Type B pancreatic cell (in vitro differentiated cells): ENCODE data around the gene SHROOM3. TPM values are rescaled to one million over a fixed set of nuclear protein-coding genes. Genes with fewer than 3 reads are reported as not detected.

ENCODE experiments used
- DNase-seq: peaks from one replicate; pipeline ENCODE4 v3.0.0; 2021; ENCODE audit warnings: mixed read lengths; ENCODE audit not compliant: unreplicated experiment; ENCODE audit errors: extremely low spot score
- H3K27ac Mint-ChIP-seq: 2 replicates; pipeline ENCODE4 v1.8.0; 2021; ENCODE audit warnings: mild to moderate bottlenecking, mixed read lengths
- H3K27me3 Mint-ChIP-seq: 2 replicates; pipeline ENCODE4 v1.8.0; 2021; ENCODE audit warnings: mixed read lengths
- H3K36me3 Mint-ChIP-seq: 2 replicates; pipeline ENCODE4 v1.8.0; 2021; ENCODE audit warnings: mixed read lengths
- H3K4me1 Mint-ChIP-seq: one replicate; pipeline ENCODE4 v1.8.0; 2021; ENCODE audit warnings: mixed read lengths; ENCODE audit not compliant: unreplicated experiment
- H3K4me3 Mint-ChIP-seq: 2 replicates; pipeline ENCODE4 v1.8.0; 2021; ENCODE audit warnings: mild to moderate bottlenecking, mixed read lengths
- H3K9me3 Mint-ChIP-seq: 2 replicates; pipeline ENCODE4 v1.8.0; 2021; ENCODE audit warnings: mixed read lengths
- CTCF ChIP-seq: fragments of 200-600 bp; sonication (generic); conservative IDR thresholded peaks from 2 replicates; pipeline ENCODE4 v1.5.0; 2021; ENCODE audit warnings: antibody characterized with exemption, mild to moderate bottlenecking
- total RNA-seq: library from RNA; stranded (reverse); gene quantifications from 2 replicates; pipeline ENCODE4 v1.2.1, GENCODE V29; 2021; ENCODE audit warnings: low replicate concordance

Gene SHROOM3
- total RNA-seq, 1 donor from 2014 or later = 38.6 TPM

- Mint-ChIP-seq H3K27me3 (no peaks in the 10 kb centered on the region), H3K36me3 (no peaks in the 10 kb centered on the region), H3K9me3 (no peaks in the 10 kb centered on the region), H3K4me1 (peaks cover 17% of the 10 kb centered on the region), H3K4me3 (no peak overlapping the region), H3K27ac (no peak overlapping the region)
- no peak for DNase-seq
- no peak for TF ChIP-seq CTCF
Observed at GRCh38 chr4:76498550-76498949, 63.5 kb downstream of the SHROOM3 start.

GRCh38 chr4:76499461-76499860 is 64.4 kb downstream of the SHROOM3 start:
- Mint-ChIP-seq H3K4me3 (no peak overlapping the region), H3K4me1 (peaks cover 17% of the 10 kb centered on the region), H3K27ac (no peak overlapping the region), H3K36me3 (no peaks in the 10 kb centered on the region), H3K9me3 (no peaks in the 10 kb centered on the region), H3K27me3 (no peaks in the 10 kb centered on the region)
- TF ChIP-seq CTCF = no peak
- DNase-seq = no peak

- Mint-ChIP-seq H3K9me3 (no peaks in the 10 kb centered on the region), H3K4me3 (no peak overlapping the region), H3K36me3 (no peaks in the 10 kb centered on the region), H3K4me1 (peaks cover 10% of the 10 kb centered on the region), H3K27me3 (no peaks in the 10 kb centered on the region), H3K27ac (no peak overlapping the region)
- no peak for TF ChIP-seq CTCF
- no peak for DNase-seq
Observed at GRCh38 chr4:76502886-76503285, 67.9 kb downstream of the SHROOM3 start.

GRCh38 chr4:76504613-76505465 is 69.8 kb downstream of the SHROOM3 start:
- no peak overlapping the region for H3K4me3 Mint-ChIP-seq
- TF ChIP-seq CTCF = peak; percentile 91
- H3K4me1 Mint-ChIP-seq = no peaks in the 10 kb centered on the region
- DNase-seq = no peak
- H3K27me3 Mint-ChIP-seq = no peaks in the 10 kb centered on the region
- no peaks in the 10 kb centered on the region for H3K36me3 Mint-ChIP-seq
- H3K27ac Mint-ChIP-seq = no peak overlapping the region
- H3K9me3 Mint-ChIP-seq = no peaks in the 10 kb centered on the region

GRCh38 chr4:76511947-76512346 is 76.9 kb downstream of the SHROOM3 start:
- Mint-ChIP-seq H3K4me3 (no peak overlapping the region), H3K9me3 (no peaks in the 10 kb centered on the region)

More at GRCh38 chr4:76511947-76512346, 76.9 kb downstream of the SHROOM3 start:
- Mint-ChIP-seq H3K27me3 (no peaks in the 10 kb centered on the region), H3K27ac (no peak overlapping the region), H3K36me3 (no peaks in the 10 kb centered on the region), H3K4me1 (peaks cover 13% of the 10 kb centered on the region)
- TF ChIP-seq CTCF = no peak
- DNase-seq = no peak
